GM19467 (cell line): ENCODE results near the gene MMADHC.

Experiments used
- ATAC-seq: cut with Tn5 transposase; IDR thresholded peaks from one replicate; pipeline ENCODE4 v1.9.1; 2021; ENCODE audit warnings: mild to moderate bottlenecking, moderate library complexity; ENCODE audit not compliant: unreplicated experiment

Gene MMADHC

GRCh38 chr2:149559341-149560068, 28.1 kb downstream of the MMADHC start:
- no peak for ATAC-seq

DNA sequence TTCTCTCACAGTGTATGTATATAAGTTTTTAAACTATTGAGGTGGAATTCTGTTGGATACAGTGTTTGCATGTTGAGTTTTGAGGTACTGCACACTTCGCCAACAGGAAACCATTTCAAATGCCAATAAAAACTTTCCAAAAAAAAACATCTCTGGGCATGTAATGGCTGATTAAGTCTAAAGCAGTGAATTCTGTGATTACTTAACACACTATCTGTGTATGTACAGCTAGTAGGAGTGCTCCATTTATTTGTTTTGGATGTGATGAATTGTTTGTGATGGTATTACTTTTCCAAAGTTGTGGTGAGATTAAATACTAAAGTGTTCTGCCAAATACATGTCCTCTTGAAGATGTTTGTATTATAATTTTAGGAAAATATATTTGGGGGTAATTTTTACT, 31.1 kb downstream of the MMADHC start:
- no peak for ATAC-seq

- ATAC-seq = no peak
Measured at GRCh38 chr2:149552830-149553229, 34.7 kb downstream of the MMADHC start.

GRCh38 chr2:149552226-149552625, 35.3 kb downstream of the MMADHC start:
- no peak for ATAC-seq

DNA sequence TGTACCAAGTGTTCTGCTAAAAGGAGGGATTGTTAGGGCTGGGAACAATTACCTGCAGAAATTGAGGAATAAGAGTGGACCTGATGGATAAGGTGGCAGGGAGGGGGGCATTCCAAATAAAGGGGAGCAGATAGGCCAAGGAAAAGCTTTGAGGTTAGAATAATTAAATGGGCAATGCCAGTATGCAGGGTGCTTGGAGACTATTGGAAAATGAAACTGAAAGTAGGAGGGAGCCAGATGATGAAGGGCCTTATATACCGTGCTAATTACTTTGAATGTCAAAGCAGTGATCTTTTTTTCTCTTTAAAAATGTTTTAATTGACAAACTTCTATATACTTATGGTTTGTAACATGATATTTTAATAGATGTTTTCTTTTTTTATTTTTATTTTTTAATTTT, 42.9 kb downstream of the MMADHC start:
- ATAC-seq = no peak

DNA sequence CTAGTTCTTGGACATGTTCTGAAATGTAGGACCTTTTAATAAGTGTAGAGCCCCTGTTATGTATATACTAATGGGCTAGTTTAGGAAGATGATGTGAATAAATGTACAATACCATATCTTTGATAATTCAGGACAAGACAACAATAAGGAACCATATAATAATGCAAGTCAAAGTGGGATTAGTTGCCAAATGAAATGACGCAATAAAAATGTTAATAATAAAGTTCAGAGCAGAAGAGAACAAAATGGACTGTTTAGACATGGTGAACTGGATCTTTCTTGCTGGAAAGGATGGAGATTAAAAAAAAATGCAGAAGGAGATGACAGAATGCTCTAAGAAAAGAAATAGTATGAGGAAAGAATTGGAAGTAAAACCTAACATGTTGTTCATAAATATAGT, 43.7 kb downstream of the MMADHC start:
- ATAC-seq = no peak

- no peak for ATAC-seq
Measured at GRCh38 chr2:149540138-149540537, 47.4 kb downstream of the MMADHC start.

- ATAC-seq = no peak
Measured at GRCh38 chr2:149538138-149538833, 49.3 kb downstream of the MMADHC start.

DNA sequence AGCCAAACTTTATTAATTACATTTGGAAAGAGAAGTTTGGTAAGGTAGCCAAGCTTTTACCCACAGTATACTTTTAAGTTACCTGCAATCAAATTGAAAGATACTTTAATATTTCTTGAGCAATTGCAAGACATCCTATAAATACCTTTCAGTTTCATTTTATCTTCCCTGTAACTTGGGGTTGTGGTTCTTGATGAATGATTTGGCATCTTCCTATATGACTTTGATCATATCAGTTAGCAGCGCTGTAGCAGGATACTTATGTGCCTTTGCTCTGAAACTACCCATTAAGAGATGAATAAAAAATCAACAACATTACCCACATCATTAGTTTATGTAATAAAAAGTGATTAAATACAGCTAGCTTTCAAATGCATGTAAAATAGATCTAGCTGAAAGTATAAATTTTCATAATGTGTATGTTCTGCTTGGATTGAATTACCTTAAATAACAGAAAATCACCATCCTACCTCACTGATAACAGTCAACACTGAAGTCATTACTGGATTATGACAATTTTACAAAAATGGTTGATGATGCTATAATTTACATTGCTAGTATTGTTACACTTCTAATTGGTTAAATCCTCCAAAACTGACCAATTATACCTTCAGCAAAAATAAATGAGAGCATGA, 50.4 kb downstream of the MMADHC start:
- ATAC-seq = no peak

- ATAC-seq = no peak
Measured at GRCh38 chr2:149536649-149537048, 50.9 kb downstream of the MMADHC start.

- no peak for ATAC-seq
Measured at GRCh38 chr2:149534674-149535073, 52.9 kb downstream of the MMADHC start.

- no peak for ATAC-seq
Measured at GRCh38 chr2:149528983-149529382, 58.6 kb downstream of the MMADHC start.

GRCh38 chr2:149527998-149528755, 59.4 kb downstream of the MMADHC start:
- no peak for ATAC-seq

- no peak for ATAC-seq
Measured at GRCh38 chr2:149526689-149527088, 60.9 kb downstream of the MMADHC start.

GRCh38 chr2:149525323-149525722, 62.3 kb downstream of the MMADHC start:
- ATAC-seq = no peak
